K562 (cell line): ENCODE measurements around the gene P2RX3.

Experiments used
- ATF1 ChIP-seq, 2 experiments: fragments of 450-650 bp in 1 of 2; IDR thresholded peaks; 2 replicates each; pipeline ENCODE4 v1.6.1; 2016; ENCODE audit warnings: missing compliant biosample characterization in 1 of 2, missing genetic modification characterization in 1 of 2
- CREB1 ChIP-seq, 2 experiments: sonication (generic) in 1 of 2; formaldehyde crosslinking in 1 of 2; IDR thresholded peaks; 2 replicates each; pipeline versions ENCODE4 v1.6.1 to v1.8.0; 2012 to 2022; ENCODE audit warnings: inconsistent platforms in 1 of 2, mild to moderate bottlenecking in 1 of 2, missing genetic modification reagents in 1 of 2, moderate library complexity in 1 of 2
- DNMT1 ChIP-seq: fragments of 450-650 bp; IDR thresholded peaks from 2 replicates; pipeline ENCODE4 v1.6.1; 2016; ENCODE audit warnings: antibody characterized with exemption, mild to moderate bottlenecking
- FOS ChIP-seq: IDR thresholded peaks from 3 replicates; pipeline ENCODE4 v1.6.1; 2011; ENCODE audit not compliant: insufficient read length; ENCODE audit errors: extremely low read depth
- GABPA ChIP-seq: fragments of 200-800 bp; sonication (Bioruptor generic); conservative IDR thresholded peaks from 2 replicates; pipeline ENCODE4 v1.6.1; 2016; ENCODE audit warnings: low read depth, missing genetic modification characterization, missing compliant biosample characterization
- IRF9 ChIP-seq: fragments of 450-650 bp; IDR thresholded peaks from 2 replicates; pipeline ENCODE4 v1.6.1; 2016; ENCODE audit warnings: missing biosample characterization, missing genetic modification characterization
- JUND ChIP-seq, 2 experiments: IDR thresholded peaks; 2 replicates in 1 of 2; 3 replicates in 1 of 2; pipeline ENCODE4 v1.6.1; 2011; ENCODE audit warnings: borderline replicate concordance in 2 of 2, low read depth in 2 of 2, low read length in 2 of 2, improper control_type of control experiment in 1 of 2, missing biosample characterization in 1 of 2, missing genetic modification characterization in 1 of 2, missing genetic modification reagents in 1 of 2
- POLR2A ChIP-seq: fragments of 450-650 bp; conservative IDR thresholded peaks from 2 replicates; pipeline ENCODE4 v1.6.1; 2016
- RB1 ChIP-seq: fragments of 450-650 bp; IDR thresholded peaks from 2 replicates; pipeline ENCODE4 v1.6.1; 2017; ENCODE audit warnings: low read depth, mild to moderate bottlenecking
- REST ChIP-seq, 2 experiments: fragments of 450-650 bp; formaldehyde crosslinking in 1 of 2; IDR thresholded peaks; 2 replicates each; pipeline versions ENCODE4 v1.4.0 to v1.6.1; 2014 to 2020; ENCODE audit warnings: mild to moderate bottlenecking in 2 of 2, borderline replicate concordance in 1 of 2, low read depth in 1 of 2
- SIX5 ChIP-seq, 2 experiments: IDR thresholded peaks; 2 replicates each; pipeline ENCODE4 v1.6.1; 2011; ENCODE audit warnings: low read length in 2 of 2, borderline replicate concordance in 1 of 2, low read depth in 1 of 2, mild to moderate bottlenecking in 1 of 2, moderate library complexity in 1 of 2; ENCODE audit not compliant: insufficient read depth in 1 of 2
- TF ChIP-seq, protein P1 (sequence below): sonication (generic); formaldehyde crosslinking; IDR thresholded peaks from 2 replicates; pipeline ENCODE4 v1.9.0; 2022; ENCODE audit warnings: mild to moderate bottlenecking, missing genetic modification reagents
- TF ChIP-seq, protein P2 (sequence below): sonication (generic); formaldehyde crosslinking; IDR thresholded peaks from 2 replicates; pipeline ENCODE4 v1.8.1; 2022; ENCODE audit warnings: missing genetic modification reagents

- TF ChIP-seq RB1 (no peak), ATF1 (CRISPR knock-in tag; IDR thresholded peaks at IDR 0.05) (no peak), ATF1 (tag; IDR thresholded peaks at IDR 0.05) (no peak), REST (IDR thresholded peaks at IDR 0.05; ENCODE audit: borderline replicate concordance) (no peak), REST (CRISPR knock-in tag; IDR thresholded peaks at IDR 0.05; ENCODE audit: low read depth) (no peak), SIX5 (IDR thresholded peaks at IDR 0.05; ENCODE audit: borderline replicate concordance in 1 of 2, insufficient read depth in 1 of 2, low read depth in 1 of 2, low read length in 2 of 2) (no peak), JUND (IDR thresholded peaks at IDR 0.05; ENCODE audit: borderline replicate concordance, low read depth, low read length) (no peak), JUND (tag; IDR thresholded peaks at IDR 0.05; ENCODE audit: borderline replicate concordance, low read depth, low read length) (no peak), POLR2A (no peak), FOS (no peak), DNMT1 (no peak), CREB1 (IDR thresholded peaks at IDR 0.05) (no peak), CREB1 (CRISPR knock-in tag; IDR thresholded peaks at IDR 0.05) (no peak), IRF9 (tag) (no peak), GABPA (tag) (no peak)
- TF ChIP-seq, protein P1, sequence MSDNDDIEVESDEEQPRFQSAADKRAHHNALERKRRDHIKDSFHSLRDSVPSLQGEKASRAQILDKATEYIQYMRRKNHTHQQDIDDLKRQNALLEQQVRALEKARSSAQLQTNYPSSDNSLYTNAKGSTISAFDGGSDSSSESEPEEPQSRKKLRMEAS (CRISPR knock-in tag): no peak
- TF ChIP-seq, protein P2, sequence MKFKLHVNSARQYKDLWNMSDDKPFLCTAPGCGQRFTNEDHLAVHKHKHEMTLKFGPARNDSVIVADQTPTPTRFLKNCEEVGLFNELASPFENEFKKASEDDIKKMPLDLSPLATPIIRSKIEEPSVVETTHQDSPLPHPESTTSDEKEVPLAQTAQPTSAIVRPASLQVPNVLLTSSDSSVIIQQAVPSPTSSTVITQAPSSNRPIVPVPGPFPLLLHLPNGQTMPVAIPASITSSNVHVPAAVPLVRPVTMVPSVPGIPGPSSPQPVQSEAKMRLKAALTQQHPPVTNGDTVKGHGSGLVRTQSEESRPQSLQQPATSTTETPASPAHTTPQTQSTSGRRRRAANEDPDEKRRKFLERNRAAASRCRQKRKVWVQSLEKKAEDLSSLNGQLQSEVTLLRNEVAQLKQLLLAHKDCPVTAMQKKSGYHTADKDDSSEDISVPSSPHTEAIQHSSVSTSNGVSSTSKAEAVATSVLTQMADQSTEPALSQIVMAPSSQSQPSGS (CRISPR knock-in tag): no peak
Observed at GRCh38 chr11:57341250-57341808, 3.2 kb downstream of the P2RX3 start.
